ENCODE measurements around the gene CBX8. TPM values are rescaled to one million over a fixed set of nuclear protein-coding genes. Genes with fewer than 3 reads are reported as not detected.

Gene CBX8
- polyA plus RNA-seq, 3 donors, result 0.51 to 2.5 (median 2.5) TPM

DNA sequence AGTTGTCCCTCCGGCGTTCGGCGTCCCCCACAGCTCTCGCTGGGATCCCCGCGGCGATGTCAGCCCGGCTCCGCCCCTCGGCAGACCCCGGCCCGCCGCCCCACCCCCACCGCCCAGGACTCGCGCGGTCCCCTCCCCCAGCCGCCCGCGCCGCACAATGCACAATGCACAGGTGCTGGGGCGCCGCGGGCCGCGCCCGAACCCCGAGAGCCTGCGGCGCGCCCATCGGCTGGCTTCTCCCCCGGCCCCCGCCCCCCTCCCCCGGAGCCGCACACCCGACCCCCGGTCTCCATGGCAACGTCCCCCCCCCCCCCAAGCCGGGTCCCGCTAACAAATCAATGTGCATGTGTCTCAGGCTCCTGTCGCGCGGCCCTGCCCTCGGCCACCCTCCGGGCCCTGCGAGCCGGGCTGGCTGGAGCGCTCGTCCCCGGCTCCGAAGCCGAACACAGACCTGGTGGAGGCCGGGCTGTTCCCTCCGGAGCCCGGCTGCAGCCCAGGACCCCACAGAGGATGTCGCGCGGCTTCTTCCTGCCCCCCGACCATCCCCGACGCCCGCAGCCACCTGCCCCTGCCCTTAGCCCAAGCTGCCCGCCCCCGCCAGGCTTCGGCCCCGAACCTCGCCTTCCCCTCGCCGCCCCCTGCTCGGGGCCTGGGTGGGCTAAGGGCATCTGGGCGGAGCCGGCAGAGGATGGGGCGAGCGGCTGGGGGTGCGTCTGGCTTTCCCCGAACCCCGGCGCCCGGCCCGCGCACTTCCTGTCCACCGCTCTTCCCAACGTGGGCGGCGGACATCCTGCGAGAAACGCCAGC, 818 bp upstream of the CBX8 start:
- H3K36me3 Mint-ChIP-seq, result peaks cover 25 to 41% of the 10 kb centered on the region in 2 donors
- H3K27me3 Mint-ChIP-seq (ENCODE audit: low read depth in 3 of 3), result peaks cover 55 to 73% (median 61%) of the 10 kb centered on the region in 3 donors
- Histone ChIP-seq H3K27me3 (ENCODE audit: control insufficient read depth in 2 of 2, insufficient read depth in 2 of 2, low read length in 2 of 2) (peaks cover 59 to 69% of the 10 kb centered on the region in 2 donors), H3K4me2 (replicated peaks; ENCODE audit: extremely low read depth, low read length, poor library complexity, severe bottlenecking) (peak overlapping the region; percentile 99), H4K20me1 (ENCODE audit: insufficient read depth, low read length) (peaks cover 54% of the 10 kb centered on the region), H3K9me3 (replicated peaks in 1 of 2; ENCODE audit: control insufficient read depth in 1 of 2, insufficient read depth in 1 of 2, low read length in 2 of 2) (peaks cover 0 to 34% of the 10 kb centered on the region in 2 donors), H3K9ac (ENCODE audit: insufficient read depth, low read length, poor library complexity, severe bottlenecking) (peak overlapping the region; percentile 40), H3K36me3 (replicated peaks in 1 of 2; ENCODE audit: control insufficient read depth in 1 of 2, insufficient read depth in 2 of 2, low read length in 2 of 2) (peaks cover 9% of the 10 kb centered on the region in 2 donors), H3K4me3 (replicated peaks in 1 of 3; ENCODE audit: low read depth in 2 of 3, low read length in 3 of 3) (peak overlapping the region; percentile 13 to 99 (median 35)), H2AFZ (ENCODE audit: insufficient read depth, low read depth, low read length, poor library complexity, severe bottlenecking) (peak overlapping the region; percentile 68), H3K79me2 (ENCODE audit: insufficient read depth, low read length) (peaks cover 3% of the 10 kb centered on the region), H3K4me1 (ENCODE audit: control insufficient read depth in 1 of 2, insufficient read depth in 2 of 2, low read length in 2 of 2) (peaks cover 63 to 70% of the 10 kb centered on the region in 2 donors), H3K27ac (ENCODE audit: low read depth in 1 of 2, low read length in 2 of 2) (no peak overlapping the region)
- peaks cover 0 to 39% (median 29%) of the 10 kb centered on the region in 7 donors for H3K9me3 Mint-ChIP-seq
- H3K27ac Mint-ChIP-seq, result peak overlapping the region in 1 of 7 donors; percentile 25
- intact Hi-C loops (cut with micrococcal nuclease), result loop anchor here (2.0 kb wide), 3 partner anchors 13 to 45 kb away; partner anchors contain the start of gene CBX4 (in 1 of the 2)
- DNase-seq, result peak in 1 of 3 donors; percentile 28
- peaks cover 46% of the 10 kb centered on the region for H3K4me1 Mint-ChIP-seq
- no peak for TF ChIP-seq CTCF (IDR thresholded peaks at IDR 0.05)
- peak overlapping the region; percentile 84 to 87 for H3K4me3 Mint-ChIP-seq
- 1% methylated on average over 65 of the region's 89 CpGs for WGBS (ENCODE audit: insufficient coverage)

DNA sequence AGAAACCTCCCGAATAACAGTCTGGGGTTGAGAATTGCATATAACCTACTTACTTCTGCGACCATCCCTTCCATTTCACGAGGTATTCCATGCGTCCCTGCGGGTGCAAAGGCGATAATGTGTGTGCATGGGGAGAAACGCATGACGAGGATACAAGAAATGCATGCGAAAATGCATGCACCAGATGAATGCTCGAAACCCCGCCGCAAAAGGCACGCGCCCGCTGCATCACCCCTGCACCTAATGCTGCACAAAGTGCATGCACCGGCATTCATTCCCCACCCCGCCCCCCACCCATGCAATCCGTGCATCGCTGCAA, 474 bp downstream of the CBX8 start:
- Mint-ChIP-seq H3K36me3 (peaks cover 21 to 35% of the 10 kb centered on the region in 2 donors), H3K9me3 (peaks cover 0 to 35% (median 20%) of the 10 kb centered on the region in 7 donors), H3K27me3 (ENCODE audit: low read depth in 3 of 3) (peaks cover 55 to 73% (median 60%) of the 10 kb centered on the region in 3 donors), H3K4me1 (peaks cover 44% of the 10 kb centered on the region), H3K27ac (peak overlapping the region in 6 of 7 donors; percentile 30 to 95 (median 74)), H3K4me3 (peak overlapping the region; percentile 84 to 91)
- Histone ChIP-seq H3K36me3 (replicated peaks in 1 of 2; ENCODE audit: control insufficient read depth in 1 of 2, insufficient read depth in 2 of 2, low read length in 2 of 2) (peaks cover 9% of the 10 kb centered on the region in 2 donors), H3K4me3 (replicated peaks in 1 of 3; ENCODE audit: low read depth in 2 of 3, low read length in 3 of 3) (peak overlapping the region; percentile 53 to 99 (median 58)), H3K27ac (ENCODE audit: low read depth in 1 of 2, low read length in 2 of 2) (peak overlapping the region in 1 of 2 donors; percentile 80), H3K79me2 (ENCODE audit: insufficient read depth, low read length) (peaks cover 3% of the 10 kb centered on the region), H3K9ac (ENCODE audit: insufficient read depth, low read length, poor library complexity, severe bottlenecking) (peak overlapping the region; percentile 72), H2AFZ (ENCODE audit: insufficient read depth, low read depth, low read length, poor library complexity, severe bottlenecking) (peak overlapping the region; percentile 86), H3K4me2 (replicated peaks; ENCODE audit: extremely low read depth, low read length, poor library complexity, severe bottlenecking) (peak overlapping the region; percentile 99), H4K20me1 (ENCODE audit: insufficient read depth, low read length) (peaks cover 53% of the 10 kb centered on the region), H3K27me3 (ENCODE audit: control insufficient read depth in 2 of 2, insufficient read depth in 2 of 2, low read length in 2 of 2) (peaks cover 58 to 70% of the 10 kb centered on the region in 2 donors), H3K9me3 (replicated peaks in 1 of 2; ENCODE audit: control insufficient read depth in 1 of 2, insufficient read depth in 1 of 2, low read length in 2 of 2) (peaks cover 0 to 21% of the 10 kb centered on the region in 2 donors), H3K4me1 (ENCODE audit: control insufficient read depth in 1 of 2, insufficient read depth in 2 of 2, low read length in 2 of 2) (peaks cover 51 to 58% of the 10 kb centered on the region in 2 donors)
- no peak for TF ChIP-seq CTCF (IDR thresholded peaks at IDR 0.05)
- DNase-seq, result peak in 1 of 3 donors; percentile 39
- intact Hi-C loops (cut with micrococcal nuclease), result loop anchor here (2.0 kb wide), 1 partner anchor 14 kb away; no protein-coding TSS in a partner anchor
- 0% methylated on average over 9 of the region's 19 CpGs for WGBS (ENCODE audit: insufficient coverage)
